Thyroid gland (tissue), 4 donors: Measurements from ENCODE around the gene MARVELD3. TPM values are rescaled to one million over a fixed set of nuclear protein-coding genes. Genes with fewer than 3 reads are reported as not detected.

Experiments
- DNase-seq, 2 donors: peaks; one replicate each; pipeline ENCODE4 v3.0.0-alpha.2; 2019
- H3K27ac ChIP-seq, 3 donors: fragments of 200-600 bp; sonication (generic); 1 replicate in 2 of 3; 2 replicates in 1 of 3; pipeline ENCODE4 v1.5.1; 2016 to 2019; ENCODE audit warnings: mild to moderate bottlenecking in 1 of 3, moderate library complexity in 1 of 3
- H3K27me3 ChIP-seq: fragments of 200-600 bp; sonication (generic); one replicate; pipeline ENCODE4 v1.5.1; 2019
- H3K36me3 ChIP-seq, 2 donors: fragments of 200-600 bp; sonication (generic); one replicate each; pipeline ENCODE4 v1.5.1; 2016 to 2019
- H3K4me1 ChIP-seq, 2 donors: fragments of 200-600 bp; sonication (generic); one replicate each; pipeline ENCODE4 v1.5.1; 2017 to 2019
- H3K4me3 ChIP-seq, 3 donors: fragments of 200-600 bp; sonication (generic); replicated peaks in 1 of 3; 1 replicate in 2 of 3; 2 replicates in 1 of 3; pipeline ENCODE4 v1.5.1; 2016; ENCODE audit warnings: mild to moderate bottlenecking in 1 of 3
- H3K9me3 ChIP-seq: fragments of 200-600 bp; sonication (generic); one replicate; pipeline ENCODE4 v1.5.1; 2017
- CTCF ChIP-seq, 6 experiments: fragments of 200-600 bp in 3 of 6; fragments of 450-650 bp in 3 of 6; sonication (generic) in 3 of 6; IDR thresholded peaks; one replicate each; pipeline ENCODE4 v1.5.1; 2016 to 2019; ENCODE audit warnings: antibody characterized with exemption in 6 of 6, mild to moderate bottlenecking in 2 of 6, inconsistent platforms in 1 of 6, moderate library complexity in 1 of 6
- POLR2A ChIP-seq, 2 donors: fragments of 450-650 bp; IDR thresholded peaks; one replicate each; pipeline ENCODE4 v1.6.1; 2017; ENCODE audit warnings: antibody characterized with exemption in 2 of 2, mild to moderate bottlenecking in 2 of 2, moderate library complexity in 1 of 2
- WGBS, 2 donors: methylation state at CpG; one replicate each; pipeline ENCODE4 v1.1.5; 2017; 5-methylcytosine and 5-hydroxymethylcytosine counted together
- intact Hi-C: fragments of 100-400 bp; cut with DNase I; formaldehyde crosslinking; loops from one replicate; pipeline ENCODE4 v1.15.1; 2023
- total RNA-seq, 4 donors: library from RNA; depleted of rRNA; stranded (reverse); fragments of >200 nt; gene quantifications; one replicate each; pipeline ENCODE4 v1.2.3, GENCODE V29; 2016

The MARVELD3 gene
- total RNA-seq, 4 donors from 2014 or later: 7.7 to 11.5 (median 9.9) TPM

GRCh38 chr16:71635632-71636031 is 9.6 kb downstream of the MARVELD3 start:
- no peak for DNase-seq
- Histone ChIP-seq H3K27me3 (no peaks in the 10 kb centered on the region), H3K9me3 (no peaks in the 10 kb centered on the region), H3K36me3 (peaks cover 0 to 2% of the 10 kb centered on the region in 2 donors), H3K4me1 (no peaks in the 10 kb centered on the region), H3K4me3 (no peak overlapping the region), H3K27ac (no peak overlapping the region)
- 72 to 76% methylated on average over 2 of the region's 2 CpGs for WGBS, 2 donors
- no peak for TF ChIP-seq CTCF (IDR thresholded peaks at IDR 0.05)
- no peak for TF ChIP-seq POLR2A (IDR thresholded peaks at IDR 0.05)
- intact Hi-C loops: no loop called here

- no peak for DNase-seq
- Histone ChIP-seq H3K9me3 (no peaks in the 10 kb centered on the region), H3K27me3 (no peaks in the 10 kb centered on the region), H3K27ac (no peak overlapping the region), H3K4me3 (no peak overlapping the region), H3K4me1 (no peaks in the 10 kb centered on the region), H3K36me3 (peaks cover 0 to 2% of the 10 kb centered on the region in 2 donors)
- no peak for TF ChIP-seq CTCF (IDR thresholded peaks at IDR 0.05)
- no peak for TF ChIP-seq POLR2A (IDR thresholded peaks at IDR 0.05)
- 69 to 71% methylated on average over 3 of the region's 3 CpGs for WGBS, 2 donors
- intact Hi-C loops: no loop called here
These were observed 11.4 kb downstream of the MARVELD3 start for GRCh38 chr16:71637398-71637797.

DNA sequence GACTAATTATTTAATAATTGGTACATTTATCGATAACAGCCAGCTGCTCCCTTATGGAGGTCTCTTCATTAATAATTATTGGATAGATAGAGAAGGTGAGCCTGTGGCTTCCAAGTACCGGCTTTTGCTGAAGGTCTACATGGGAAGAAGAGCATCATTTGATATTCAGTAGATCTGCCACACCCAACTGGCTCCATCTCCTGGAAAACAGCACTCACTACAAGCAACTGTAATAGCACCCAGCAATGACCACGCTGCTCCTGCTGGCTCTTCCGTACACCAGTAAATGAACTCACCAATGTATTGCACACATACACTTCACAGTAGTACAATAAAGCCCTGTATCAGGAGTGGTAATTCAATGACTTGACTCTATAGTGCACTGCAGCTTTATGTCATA is 19.5 kb downstream of the MARVELD3 start:
- 90% methylated on average over 4 of the region's 4 CpGs for whole genome bisulfite sequencing, 2 donors
- Histone ChIP-seq H3K4me3 (no peak overlapping the region), H3K27me3 (no peaks in the 10 kb centered on the region), H3K4me1 (no peaks in the 10 kb centered on the region), H3K9me3 (no peaks in the 10 kb centered on the region), H3K27ac (no peak overlapping the region), H3K36me3 (peaks cover 12 to 19% of the 10 kb centered on the region in 2 donors)
- TF ChIP-seq POLR2A (IDR thresholded peaks at IDR 0.05) (no peak), CTCF (IDR thresholded peaks at IDR 0.05) (peak in 1 of 6 experiments; percentile 26)
- no peak for DNase-seq
- intact Hi-C loops: no loop called here

GRCh38 chr16:71647391-71647790 is 21.4 kb downstream of the MARVELD3 start:
- H3K27me3 ChIP-seq: no peaks in the 10 kb centered on the region
- intact Hi-C loops: no loop called here
- WGBS, 2 donors: 84 to 93% methylated on average over 7 of the region's 7 CpGs
- H3K36me3 ChIP-seq: peaks cover 12 to 23% of the 10 kb centered on the region in 2 donors
- TF ChIP-seq POLR2A (IDR thresholded peaks at IDR 0.05) (no peak), CTCF (IDR thresholded peaks at IDR 0.05) (no peak)
- no peak for DNase-seq
- H3K4me1 ChIP-seq: no peaks in the 10 kb centered on the region
- no peak overlapping the region for H3K4me3 ChIP-seq
- H3K9me3 ChIP-seq: no peaks in the 10 kb centered on the region
- H3K27ac ChIP-seq: no peak overlapping the region

DNA sequence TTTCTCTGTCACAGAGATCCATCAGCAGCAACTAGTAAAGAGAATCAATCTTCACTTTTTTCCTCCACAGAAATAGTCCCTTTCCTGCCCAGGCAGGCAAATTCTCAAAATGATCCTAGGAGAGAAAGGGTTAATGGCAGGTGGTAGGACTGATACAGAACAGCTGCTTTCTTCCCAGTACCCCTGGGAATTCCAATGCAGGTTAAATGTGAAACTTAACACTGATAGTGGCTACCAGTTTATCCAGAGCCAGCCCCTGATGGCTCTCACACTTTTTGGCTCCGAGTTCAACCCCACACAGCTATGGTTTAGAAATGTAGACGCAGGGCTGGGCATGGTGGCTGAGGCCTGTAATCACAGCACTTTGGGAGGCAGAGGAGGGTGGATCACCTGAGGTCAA is 22.2 kb downstream of the MARVELD3 start:
- H3K9me3 ChIP-seq: no peaks in the 10 kb centered on the region
- H3K27me3 ChIP-seq: no peaks in the 10 kb centered on the region
- 95 to 97% methylated on average over 2 of the region's 2 CpGs for WGBS, 2 donors
- no peak overlapping the region for H3K27ac ChIP-seq
- H3K4me3 ChIP-seq: no peak overlapping the region
- H3K4me1 ChIP-seq: no peaks in the 10 kb centered on the region
- TF ChIP-seq CTCF (IDR thresholded peaks at IDR 0.05) (no peak), POLR2A (IDR thresholded peaks at IDR 0.05) (no peak)
- H3K36me3 ChIP-seq: peaks cover 16 to 28% of the 10 kb centered on the region in 2 donors
- intact Hi-C loops: no loop called here
- no peak for DNase-seq
